DOHH2 (cell line): Measurements from ENCODE around the gene NBEA.

ENCODE experiments used
- H3F3A ChIP-seq: fragments of 200-600 bp; sonication (generic), shearing (Covaris generic); 2 replicates; pipeline ENCODE4 v1.6.0; 2016; ENCODE audit warnings: antibody characterized with exemption, mild to moderate bottlenecking; ENCODE audit not compliant: control insufficient read depth, insufficient read depth
- H3K27ac ChIP-seq: fragments of 200-600 bp; sonication (generic); 2 replicates; pipeline ENCODE4 v1.5.1; 2014; ENCODE audit warnings: low read depth, mild to moderate bottlenecking, low read length, moderate library complexity
- H3K27me3 ChIP-seq: fragments of 200-600 bp; sonication (generic); 2 replicates; pipeline ENCODE4 v1.6.1; 2014; ENCODE audit warnings: mild to moderate bottlenecking, low read length, mixed read lengths; ENCODE audit not compliant: control insufficient read depth
- H3K36me3 ChIP-seq: fragments of 200-600 bp; sonication (generic); 2 replicates; pipeline ENCODE4 v1.6.1; 2014; ENCODE audit warnings: mild to moderate bottlenecking, low read length, moderate library complexity, mixed read lengths; ENCODE audit not compliant: control insufficient read depth
- H3K4me1 ChIP-seq: fragments of 200-600 bp; sonication (generic); 2 replicates; pipeline ENCODE4 v1.6.1; 2014; ENCODE audit warnings: mild to moderate bottlenecking, low read length, mixed read lengths; ENCODE audit not compliant: control insufficient read depth
- H3K4me2 ChIP-seq: fragments of 200-600 bp; sonication (generic); 2 replicates; pipeline ENCODE4 v1.6.0; 2014; ENCODE audit warnings: mild to moderate bottlenecking, low read length, moderate library complexity
- H3K4me3 ChIP-seq: fragments of 200-600 bp; sonication (generic); 2 replicates; pipeline ENCODE4 v1.5.1; 2014; ENCODE audit warnings: mild to moderate bottlenecking, low read length, mixed read lengths
- H3K79me2 ChIP-seq: fragments of 200-600 bp; sonication (generic); 2 replicates; pipeline ENCODE4 v1.6.1; 2014; ENCODE audit warnings: mild to moderate bottlenecking, low read length, mixed read lengths; ENCODE audit not compliant: control insufficient read depth
- H3K9me2 ChIP-seq: fragments of 200-600 bp; sonication (generic); replicated peaks from 2 replicates; pipeline ENCODE4 v1.6.1; 2014; ENCODE audit warnings: mild to moderate bottlenecking, low read length, mixed read lengths; ENCODE audit not compliant: control insufficient read depth
- H3K9me3 ChIP-seq: fragments of 200-600 bp; sonication (generic); 2 replicates; pipeline ENCODE4 v1.6.1; 2014; ENCODE audit warnings: antibody characterized with exemption, low read length, mixed read lengths; ENCODE audit not compliant: control insufficient read depth, insufficient read depth
- H4K20me1 ChIP-seq: fragments of 200-600 bp; sonication (generic); 2 replicates; pipeline ENCODE4 v1.6.0; 2014; ENCODE audit warnings: low read depth, mild to moderate bottlenecking, antibody characterized with exemption, low read length, moderate library complexity; ENCODE audit not compliant: control insufficient read depth, insufficient read depth
- CTCF ChIP-seq: fragments of 200-600 bp; sonication (generic); IDR thresholded peaks from one replicate; pipeline ENCODE4 v1.5.1; 2014; ENCODE audit warnings: antibody characterized with exemption, mild to moderate bottlenecking, low read depth, low read length; ENCODE audit not compliant: poor library complexity, severe bottlenecking
- EZH2phosphoT487 ChIP-seq: fragments of 200-600 bp; sonication (generic); IDR thresholded peaks from 2 replicates; pipeline ENCODE4 v1.6.1; 2017; ENCODE audit warnings: borderline replicate concordance, mild to moderate bottlenecking, antibody characterized with exemption, low read length, moderate library complexity, mixed read lengths

Gene NBEA

GRCh38 chr13:35498231-35498630 lies 556.2 kb downstream of the NBEA start:
- Histone ChIP-seq H3K9me3 (no peaks in the 10 kb centered on the region), H3K27ac (no peak overlapping the region), H4K20me1 (no peaks in the 10 kb centered on the region), H3K4me3 (no peak overlapping the region), H3K27me3 (no peaks in the 10 kb centered on the region), H3K4me2 (no peak overlapping the region), H3F3A (0 out of 2 replicates have a peak, but pooled peaks cover 8% of the 10 kb centered on the region), H3K9me2 (no peaks in the 10 kb centered on the region), H3K79me2 (no peaks in the 10 kb centered on the region), H3K4me1 (peaks cover 23% of the 10 kb centered on the region), H3K36me3 (no peaks in the 10 kb centered on the region)
- TF ChIP-seq CTCF (no peak), EZH2phosphoT487 (no peak)

GRCh38 chr13:35499196-35499662 lies 557.2 kb downstream of the NBEA start:
- no peak for TF ChIP-seq CTCF
- TF ChIP-seq EZH2phosphoT487 = no peak
- Histone ChIP-seq H3K4me3 (no peak overlapping the region), H3K4me2 (no peak overlapping the region), H3K79me2 (no peaks in the 10 kb centered on the region), H3F3A (0 out of 2 replicates have a peak, but pooled peaks cover 8% of the 10 kb centered on the region), H3K4me1 (peaks cover 23% of the 10 kb centered on the region), H3K27me3 (no peaks in the 10 kb centered on the region), H3K9me2 (no peaks in the 10 kb centered on the region), H3K27ac (no peak overlapping the region), H3K36me3 (no peaks in the 10 kb centered on the region), H4K20me1 (no peaks in the 10 kb centered on the region), H3K9me3 (no peaks in the 10 kb centered on the region)

GRCh38 chr13:35499676-35500075 lies 557.6 kb downstream of the NBEA start:
- H3K4me2 ChIP-seq = no peak overlapping the region
- H3K27ac ChIP-seq = no peak overlapping the region
- no peak for TF ChIP-seq CTCF
- TF ChIP-seq EZH2phosphoT487 = no peak
- no peaks in the 10 kb centered on the region for H3K79me2 ChIP-seq
- H3K4me3 ChIP-seq = no peak overlapping the region
- peaks cover 23% of the 10 kb centered on the region for H3K4me1 ChIP-seq
- no peaks in the 10 kb centered on the region for H3K9me3 ChIP-seq
- H3F3A ChIP-seq = 0 out of 2 replicates have a peak, but pooled peaks cover 8% of the 10 kb centered on the region
- H3K27me3 ChIP-seq = no peaks in the 10 kb centered on the region
- no peaks in the 10 kb centered on the region for H3K9me2 ChIP-seq
- H4K20me1 ChIP-seq = no peaks in the 10 kb centered on the region
- no peaks in the 10 kb centered on the region for H3K36me3 ChIP-seq
